B cell (primary cell): Measurements from ENCODE around the gene OR1Q1. TPM values are rescaled to one million over a fixed set of nuclear protein-coding genes. Genes with fewer than 3 reads are reported as not detected.
"Not testable (repeated sequence)": the region's sequence is repeated elsewhere in the genome, so short reads cannot be mapped to it uniquely, and the experiment has no call there.

Source experiments
- ATAC-seq: fragments of 200-7000 bp; cut with Tn5 transposase; one replicate; pipeline ENCODE4 v1.10.0; 2021; ENCODE audit warnings: low read depth, mild to moderate bottlenecking, moderate number of reproducible peaks, moderate library complexity
- CTCF ChIA-PET: fragments of 350-600 bp; sonication (Branson Sonifier 250); formaldehyde crosslinking; loops from one replicate; lab custom pipeline; 2021; ENCODE audit warnings: antibody characterized with exemption, inconsistent platforms; lab: Charles Lee
- POLR2A ChIA-PET: fragments of 350-600 bp; sonication (Branson Sonifier 250); formaldehyde crosslinking; loops from one replicate; lab custom pipeline; 2021; ENCODE audit warnings: antibody characterized with exemption; lab: Charles Lee
- DNase-seq: peaks from one replicate; pipeline ENCODE4 v3.0.0; 2013
- H2AFZ ChIP-seq: 2 replicates; pipeline ENCODE4 v1.6.1; 2012; ENCODE audit warnings: mild to moderate bottlenecking, low read depth, low read length; ENCODE audit not compliant: insufficient read depth, poor library complexity, severe bottlenecking
- H3K27ac ChIP-seq, 2 donors: 1 replicate in 1 of 2; 2 replicates in 1 of 2; pipeline ENCODE4 v1.5.1; 2012 to 2013; ENCODE audit warnings: low read length in 2 of 2, mild to moderate bottlenecking in 2 of 2, moderate library complexity in 1 of 2
- H3K27me3 ChIP-seq, 4 experiments: fragments of 200-600 bp in 1 of 4; sonication (generic) in 1 of 4; replicated peaks in 1 of 4; 1 replicate in 2 of 4; 2 replicates in 2 of 4; pipeline versions ENCODE4 v1.6.1 to v1.7.0; 2013 to 2016; ENCODE audit warnings: low read length in 3 of 4, mild to moderate bottlenecking in 2 of 4, mixed read lengths in 1 of 4, moderate library complexity in 1 of 4; ENCODE audit not compliant: insufficient read depth in 4 of 4, control insufficient read depth in 3 of 4; ENCODE audit errors: control extremely low read depth in 1 of 4
- H3K36me3 ChIP-seq, 2 experiments: replicated peaks in 1 of 2; 1 replicate in 1 of 2; 2 replicates in 1 of 2; pipeline versions ENCODE4 v1.6.1 to v1.7.1; 2013; ENCODE audit warnings: low read length in 1 of 2; ENCODE audit not compliant: insufficient read depth in 2 of 2, control insufficient read depth in 1 of 2; ENCODE audit errors: control extremely low read depth in 1 of 2, extremely low read depth in 1 of 2
- H3K4me1 ChIP-seq, 2 donors: fragments of 200-600 bp in 1 of 2; sonication (generic) in 1 of 2; 1 replicate in 1 of 2; 2 replicates in 1 of 2; pipeline versions ENCODE4 v1.5.1 to v1.6.1; 2013 to 2017; ENCODE audit warnings: low read length in 2 of 2; ENCODE audit not compliant: control insufficient read depth in 2 of 2, insufficient read depth in 2 of 2
- H3K4me2 ChIP-seq: replicated peaks from 2 replicates; pipeline ENCODE3; 2012; ENCODE audit warnings: mild to moderate bottlenecking, low read depth, low read length; ENCODE audit not compliant: poor library complexity, severe bottlenecking
- H3K4me3 ChIP-seq, 5 experiments: fragments of 200-600 bp in 1 of 5; sonication (generic) in 1 of 5; 1 replicate in 3 of 5; 2 replicates in 2 of 5; pipeline versions ENCODE4 v1.5.1 to v1.7.0; 2011 to 2016; ENCODE audit warnings: low read length in 4 of 5, mild to moderate bottlenecking in 4 of 5, low read depth in 2 of 5, control low read depth in 1 of 5, moderate library complexity in 1 of 5; ENCODE audit not compliant: insufficient read depth in 1 of 5; ENCODE audit errors: control extremely low read depth in 1 of 5, extremely low read depth in 1 of 5
- H3K79me2 ChIP-seq: fragments of 200-600 bp; sonication (generic); one replicate; pipeline ENCODE4 v1.6.0; 2016; ENCODE audit warnings: low read length; ENCODE audit not compliant: control insufficient read depth, insufficient read depth
- H3K9ac ChIP-seq: fragments of 200-600 bp; sonication (generic); 2 replicates; pipeline ENCODE4 v1.6.1; 2017; ENCODE audit warnings: mild to moderate bottlenecking, low read length, moderate library complexity
- H3K9me3 ChIP-seq, 3 donors: one replicate each; pipeline versions ENCODE4 v1.6.1 to v1.7.1; 2013; ENCODE audit warnings: low read length in 2 of 3; ENCODE audit not compliant: control insufficient read depth in 2 of 3, insufficient read depth in 1 of 3; ENCODE audit errors: control extremely low read depth in 1 of 3
- H4K20me1 ChIP-seq: 2 replicates; pipeline ENCODE4 v1.6.0; 2012; ENCODE audit warnings: mild to moderate bottlenecking, low read length; ENCODE audit not compliant: insufficient read depth, control insufficient read depth, poor library complexity, severe bottlenecking
- H3K27ac Mint-ChIP-seq: one replicate; pipeline ENCODE4 v1.8.0; 2021; ENCODE audit warnings: mixed read lengths
- H3K27me3 Mint-ChIP-seq: one replicate; pipeline ENCODE4 v1.8.0; 2021; ENCODE audit warnings: mixed read lengths
- H3K4me1 Mint-ChIP-seq: one replicate; pipeline ENCODE4 v1.8.0; 2021; ENCODE audit warnings: mixed read lengths
- H3K4me3 Mint-ChIP-seq: one replicate; pipeline ENCODE4 v1.8.0; 2021; ENCODE audit warnings: mixed read lengths
- H3K9me3 Mint-ChIP-seq: one replicate; pipeline ENCODE4 v1.8.0; 2022; ENCODE audit warnings: mixed read lengths; ENCODE audit not compliant: insufficient read depth
- EZH2 ChIP-seq: IDR thresholded peaks from 2 replicates; pipeline ENCODE4 v1.6.1; 2012; ENCODE audit warnings: borderline replicate concordance, low read depth, mild to moderate bottlenecking, moderate library complexity, low read length; ENCODE audit not compliant: insufficient read depth, poor library complexity, severe bottlenecking
- WGBS: methylation state at CpG from one replicate; pipeline ENCODE4 v1.1.5; 2013; ENCODE audit warnings: missing lambda C conversion rate; ENCODE audit not compliant: insufficient coverage; 5-methylcytosine and 5-hydroxymethylcytosine counted together
- intact Hi-C: fragments of 100-400 bp; cut with micrococcal nuclease; formaldehyde crosslinking; loops from one replicate; pipeline ENCODE4 v1.10.0; 2022
- polyA plus RNA-seq: library from polyadenylated mRNA; depleted of rRNA; stranded (reverse); fragments of >200 nt; gene quantifications from 2 replicates; pipeline ENCODE4 v1.2.3, GENCODE V29; 2012
- total RNA-seq, 2 donors: library from RNA; stranded (reverse); fragments of 120-200 nt in 1 of 2; gene quantifications; 1 replicate in 1 of 2; 2 replicates in 1 of 2; pipeline versions ENCODE4 v1.2.3 to v1.2.4, GENCODE V29; 2013 to 2022
- TF ChIP-seq, protein P1 (sequence below): fragments of 200-600 bp; IDR thresholded peaks from one replicate; pipeline ENCODE4 v1.8.0; 2022; ENCODE audit warnings: antibody characterized with exemption, mild to moderate bottlenecking

OR1Q1 gene
- total and polyA plus RNA-seq, 2 donors (not counting 1 experiment from before 2014, with no cell fraction given), result not detected

DNA sequence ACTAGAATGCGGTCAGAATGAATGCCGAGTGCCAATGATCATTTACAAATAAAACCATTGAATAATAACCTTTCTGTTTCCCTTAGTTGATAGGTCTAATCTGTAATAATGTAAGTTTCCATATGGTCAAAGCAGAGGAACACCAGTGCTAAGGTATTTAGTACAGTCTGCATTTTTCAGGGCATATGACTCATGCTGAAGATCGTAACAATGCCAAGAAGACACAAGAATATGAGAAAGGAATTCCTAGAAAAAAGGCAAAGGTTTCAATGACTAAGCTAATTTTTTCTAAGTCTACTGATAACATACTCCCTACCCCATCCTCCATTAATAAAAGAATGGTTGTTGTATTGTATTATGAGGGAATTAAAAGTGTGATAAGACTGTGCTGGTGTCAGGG, 34.2 kb upstream of the OR1Q1 start:
- Histone ChIP-seq H3K4me3 (no peak overlapping the region), H3K36me3 (no peaks in the 10 kb centered on the region), H3K79me2 (no peaks in the 10 kb centered on the region), H4K20me1 (no peaks in the 10 kb centered on the region), H3K9me3 (peaks cover 0 to 1% (median 0%) of the 10 kb centered on the region in 3 donors), H2AFZ (no peak overlapping the region), H3K27ac (no peak overlapping the region), H3K4me1 (no peaks in the 10 kb centered on the region), H3K4me2 (no peak overlapping the region), H3K27me3 (no peaks in the 10 kb centered on the region), H3K9ac (no peak overlapping the region)
- H3K27ac Mint-ChIP-seq, result no peak overlapping the region
- intact Hi-C loops, result no loop called here
- peaks cover 4% of the 10 kb centered on the region for H3K9me3 Mint-ChIP-seq
- POLR2A ChIA-PET, result no interaction called here
- CTCF ChIA-PET, result no interaction called here
- H3K4me1 Mint-ChIP-seq, result no peaks in the 10 kb centered on the region
- no peak for ATAC-seq
- H3K27me3 Mint-ChIP-seq, result peaks cover 12% of the 10 kb centered on the region
- no CpG with 5 or more reads among the region's 3 CpGs for WGBS
- no peak overlapping the region for H3K4me3 Mint-ChIP-seq
- TF ChIP-seq, protein P1, sequence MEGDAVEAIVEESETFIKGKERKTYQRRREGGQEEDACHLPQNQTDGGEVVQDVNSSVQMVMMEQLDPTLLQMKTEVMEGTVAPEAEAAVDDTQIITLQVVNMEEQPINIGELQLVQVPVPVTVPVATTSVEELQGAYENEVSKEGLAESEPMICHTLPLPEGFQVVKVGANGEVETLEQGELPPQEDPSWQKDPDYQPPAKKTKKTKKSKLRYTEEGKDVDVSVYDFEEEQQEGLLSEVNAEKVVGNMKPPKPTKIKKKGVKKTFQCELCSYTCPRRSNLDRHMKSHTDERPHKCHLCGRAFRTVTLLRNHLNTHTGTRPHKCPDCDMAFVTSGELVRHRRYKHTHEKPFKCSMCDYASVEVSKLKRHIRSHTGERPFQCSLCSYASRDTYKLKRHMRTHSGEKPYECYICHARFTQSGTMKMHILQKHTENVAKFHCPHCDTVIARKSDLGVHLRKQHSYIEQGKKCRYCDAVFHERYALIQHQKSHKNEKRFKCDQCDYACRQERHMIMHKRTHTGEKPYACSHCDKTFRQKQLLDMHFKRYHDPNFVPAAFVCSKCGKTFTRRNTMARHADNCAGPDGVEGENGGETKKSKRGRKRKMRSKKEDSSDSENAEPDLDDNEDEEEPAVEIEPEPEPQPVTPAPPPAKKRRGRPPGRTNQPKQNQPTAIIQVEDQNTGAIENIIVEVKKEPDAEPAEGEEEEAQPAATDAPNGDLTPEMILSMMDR, result no peak
- no peak for TF ChIP-seq EZH2
- no peak for DNase-seq

DNA sequence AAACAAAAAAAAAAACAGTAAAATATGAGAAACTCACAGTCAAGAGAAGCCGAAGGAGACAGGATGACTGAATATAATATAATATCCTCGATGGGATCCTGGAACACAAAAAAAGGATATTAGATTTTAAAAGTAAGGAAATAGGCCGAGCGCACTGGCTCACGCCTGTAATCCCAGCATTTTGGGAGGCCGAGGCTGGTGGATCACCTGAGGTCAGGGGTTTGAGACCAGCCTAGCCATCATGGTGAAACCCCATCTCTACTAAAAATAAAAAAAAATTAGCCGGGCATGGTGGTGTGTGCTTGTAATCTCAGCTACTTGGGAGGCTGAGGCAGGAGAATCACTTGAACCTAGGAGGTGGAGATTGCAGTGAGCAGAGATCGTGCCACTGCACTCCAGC, 31.3 kb upstream of the OR1Q1 start, which contains the start of gene OR1L8:
TSS of gene OR1L8 (minus strand) at position 101 of the 400 bp plus-strand sequence. CDS start 14,907 bp downstream, outside the sequence.
- CTCF ChIA-PET, H3K27ac Mint-ChIP-seq: not testable (repeated sequence)

More for the DNA sequence above, 31.3 kb upstream of the OR1Q1 start, which contains the start of gene OR1L8:
- H3K4me3 Mint-ChIP-seq, H3K4me1 Mint-ChIP-seq, H3K9me3 ChIP-seq, H3K4me1 ChIP-seq, POLR2A ChIA-PET, H3K4me3 ChIP-seq, H2AFZ ChIP-seq, H3K27ac ChIP-seq, H3K36me3 ChIP-seq, H3K9ac ChIP-seq, H4K20me1 ChIP-seq, H3K4me2 ChIP-seq, ATAC-seq, H3K9me3 Mint-ChIP-seq, DNase-seq, H3K27me3 Mint-ChIP-seq, H3K79me2 ChIP-seq, H3K27me3 ChIP-seq, intact Hi-C loops: not testable (repeated sequence)
- 90% methylated on average over 2 of the region's 8 CpGs for WGBS
